NCI-H460 (cell line): ENCODE measurements around the gene TENM4. TPM values are rescaled to one million over a fixed set of nuclear protein-coding genes. Genes with fewer than 3 reads are reported as not detected.
"Not testable (repeated sequence)": the region's sequence is repeated elsewhere in the genome, so short reads cannot be mapped to it uniquely, and the experiment has no call there.

Experiments
- DNase-seq: peaks from one replicate; pipeline ENCODE4 v3.0.0-alpha.2; 2016; ENCODE audit warnings: low read depth; ENCODE audit errors: extremely low read depth
- total RNA-seq: library from RNA; depleted of rRNA; stranded (reverse); fragments of >200 nt; shearing (Covaris generic); gene quantifications from 2 replicates; pipeline ENCODE4 v1.2.3, GENCODE V29; 2014

The TENM4 gene
- total RNA-seq, 1 experiment from 2014 or later, result not detected

DNA sequence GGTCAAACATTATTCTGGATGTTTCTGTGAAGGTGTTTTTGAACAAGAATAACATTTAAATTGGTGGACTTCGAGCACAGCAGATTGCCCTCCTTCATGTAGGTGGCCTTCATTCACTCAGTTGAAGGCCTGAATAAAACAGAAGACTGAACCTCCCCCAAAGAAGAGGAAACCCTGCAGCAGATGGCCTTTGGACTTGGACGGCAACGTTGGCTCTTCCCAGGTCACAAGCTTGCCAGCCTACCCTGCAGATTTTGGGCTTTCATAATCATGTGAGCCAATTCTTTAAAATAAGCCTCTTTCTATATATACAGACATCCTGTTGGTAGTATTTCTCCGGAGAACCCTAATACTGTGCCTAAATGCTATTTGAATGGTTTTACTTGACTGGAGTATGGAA lies 434.0 kb downstream of the TENM4 start:
- DNase-seq, result no peak

GRCh38 chr11:78996007-78996406 lies 444.8 kb downstream of the TENM4 start:
- DNase-seq, result no peak

- DNase-seq, result no peak
Measured at GRCh38 chr11:78995171-78995570, 445.7 kb downstream of the TENM4 start.

DNA sequence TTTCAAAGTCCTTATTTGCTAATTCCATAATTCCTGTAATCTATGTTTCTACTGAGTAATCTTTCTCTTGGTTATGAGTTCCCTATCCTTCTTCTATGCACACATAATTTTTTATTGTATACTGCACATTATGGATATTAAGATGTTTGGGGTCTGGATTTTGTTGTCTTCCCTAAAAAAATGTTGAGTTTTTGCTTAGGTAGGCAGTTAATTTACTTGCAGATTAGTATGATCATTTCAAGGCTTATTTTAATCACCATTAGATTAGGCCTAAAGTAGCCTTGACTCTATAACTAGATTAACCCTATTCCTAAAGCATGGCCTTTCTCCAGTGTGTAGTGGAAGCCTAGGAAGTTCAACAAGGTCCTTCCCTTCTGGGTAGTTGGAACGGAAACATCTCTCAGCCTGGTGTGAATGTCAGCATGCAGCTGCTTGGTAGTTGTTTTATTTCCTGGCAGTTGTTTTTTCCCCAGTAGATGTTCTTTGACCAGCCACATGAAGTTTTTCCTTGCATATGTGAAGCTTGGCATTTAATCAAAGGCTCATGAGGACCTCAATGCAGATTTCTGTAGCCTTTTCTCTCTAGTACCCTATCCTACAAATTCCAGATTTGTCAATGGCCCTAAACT lies 446.9 kb downstream of the TENM4 start:
- no peak for DNase-seq

- DNase-seq, result no peak
Measured at GRCh38 chr11:78991681-78992080, 449.1 kb downstream of the TENM4 start.

DNA sequence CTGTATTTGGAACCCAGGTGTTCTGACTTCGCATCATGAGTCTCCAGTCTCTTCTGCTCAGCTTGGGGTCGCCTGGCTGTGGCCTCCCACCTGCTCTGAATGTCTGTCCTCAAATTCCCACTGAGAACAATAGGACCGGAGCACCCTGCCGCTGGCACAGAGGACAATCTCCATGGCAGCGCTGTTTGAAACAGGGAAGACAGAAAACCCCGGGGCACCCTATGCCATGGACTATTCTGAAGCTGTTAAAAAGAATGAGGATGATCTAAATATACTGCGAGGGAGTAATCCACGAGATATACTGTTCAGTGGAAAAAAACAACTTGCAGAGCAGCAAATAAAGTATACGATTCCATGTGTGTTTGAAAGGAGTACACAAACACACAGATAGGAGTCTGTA lies 450.6 kb downstream of the TENM4 start:
- no peak for DNase-seq

DNA sequence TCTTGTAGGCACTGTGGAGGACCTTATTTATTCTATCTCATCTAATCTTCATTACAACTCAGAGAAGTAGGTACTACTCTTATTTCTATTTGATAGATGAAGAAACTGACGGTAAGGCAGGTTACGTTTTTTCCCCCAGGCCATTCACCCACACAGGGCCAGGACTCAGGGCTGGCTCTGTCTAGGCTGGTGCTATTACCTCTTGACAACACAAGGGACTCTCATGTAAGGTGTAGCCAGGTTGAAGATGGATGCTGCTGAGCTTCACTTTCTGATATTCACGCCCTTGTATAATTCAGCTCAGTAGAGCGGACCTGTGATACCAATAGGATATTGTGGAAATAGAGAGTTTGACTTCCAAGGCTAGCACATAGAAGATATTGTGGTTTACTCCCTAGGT lies 453.1 kb downstream of the TENM4 start:
- DNase-seq, result no peak

DNA sequence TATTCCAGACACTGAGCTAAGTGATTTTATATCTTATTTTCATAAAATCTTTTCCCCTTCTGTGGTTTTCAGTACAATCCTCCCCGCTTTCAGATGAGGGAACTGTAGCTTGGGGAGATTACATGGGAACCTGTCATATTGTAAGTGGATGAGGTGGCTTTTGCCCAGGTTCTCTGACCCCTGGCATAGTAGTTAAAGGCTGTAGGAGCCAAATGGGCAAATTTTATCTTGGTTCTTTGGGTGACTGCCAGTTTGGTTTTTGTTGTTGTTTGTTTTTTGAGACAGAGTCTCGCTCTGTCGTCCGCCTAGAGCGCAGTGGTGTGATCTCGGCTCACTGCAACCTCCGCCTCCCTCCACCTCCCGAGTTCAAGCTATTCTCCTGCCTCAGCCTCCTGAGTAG lies 454.5 kb downstream of the TENM4 start:
- DNase-seq, result no peak

DNA sequence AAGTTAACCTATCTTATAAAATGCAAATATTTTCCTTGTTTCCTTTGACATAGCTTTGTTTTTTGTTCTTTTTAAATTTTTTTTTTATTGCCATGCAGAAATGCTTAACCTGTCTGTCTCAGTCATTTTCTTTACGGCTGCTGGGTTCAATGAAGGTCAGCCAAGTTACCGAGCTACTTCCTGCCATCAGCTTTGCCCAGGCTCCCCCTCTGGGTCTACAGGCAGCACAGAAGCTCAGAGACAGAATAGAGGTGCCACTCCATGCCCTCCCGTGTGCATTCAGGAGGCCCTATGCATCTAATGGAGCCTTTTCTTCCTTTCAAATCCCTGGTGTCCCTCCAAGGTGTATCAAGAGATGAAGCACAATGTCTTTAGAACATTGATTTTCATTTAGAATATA lies 455.2 kb downstream of the TENM4 start:
- DNase-seq, result no peak

GRCh38 chr11:78982473-78982872 lies 458.4 kb downstream of the TENM4 start:
- DNase-seq, result no peak

- DNase-seq, result no peak
Measured at GRCh38 chr11:78981153-78981552, 459.7 kb downstream of the TENM4 start.

- DNase-seq, result no peak
Measured at GRCh38 chr11:78978831-78979230, 462.0 kb downstream of the TENM4 start.

DNA sequence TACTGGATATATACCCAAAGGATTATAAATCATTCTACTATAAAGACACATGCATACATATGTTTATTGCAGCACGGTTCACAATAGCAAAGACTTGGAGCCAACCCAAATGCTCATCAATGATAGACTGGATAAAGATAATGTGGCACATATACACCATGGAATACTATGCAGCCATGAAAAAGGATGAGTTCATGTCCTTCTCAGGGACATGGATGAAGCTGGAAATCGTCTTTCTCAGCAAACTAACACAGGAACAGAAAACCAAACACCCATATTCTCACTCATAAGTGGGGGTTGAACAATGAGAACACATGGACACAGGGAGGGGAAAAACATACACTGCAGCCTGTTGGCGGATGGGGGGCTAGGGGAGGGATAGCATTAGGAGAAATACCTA lies 463.0 kb downstream of the TENM4 start:
- not testable (repeated sequence) for DNase-seq

DNA sequence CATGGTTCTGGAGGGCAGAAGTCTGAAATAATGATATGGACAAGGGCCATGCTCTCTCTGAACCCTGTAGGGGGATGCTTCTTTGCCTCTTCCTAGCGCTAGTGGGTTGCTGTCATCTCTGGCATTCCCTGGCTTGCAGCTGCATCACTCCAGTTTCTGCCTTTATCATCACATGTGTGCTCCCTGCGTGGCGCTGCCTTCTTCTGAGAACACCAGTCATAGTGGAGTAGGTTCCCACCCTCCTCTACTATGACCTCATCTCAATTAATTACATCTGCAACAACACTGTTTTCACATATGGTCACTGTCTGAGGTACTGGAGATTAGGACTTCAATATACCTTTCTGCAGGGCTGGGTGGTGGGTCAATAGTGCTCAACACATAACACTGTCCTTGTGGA lies 463.8 kb downstream of the TENM4 start:
- DNase-seq, result no peak

- DNase-seq, result no peak
Measured at GRCh38 chr11:78975081-78975480, 465.7 kb downstream of the TENM4 start.

- DNase-seq, result no peak
Measured at GRCh38 chr11:78973876-78974275, 467.0 kb downstream of the TENM4 start.

GRCh38 chr11:78972590-78972989 lies 468.2 kb downstream of the TENM4 start:
- DNase-seq, result no peak

- DNase-seq, result no peak
Measured at GRCh38 chr11:78972177-78972576, 468.7 kb downstream of the TENM4 start.

- DNase-seq, result no peak
Measured at GRCh38 chr11:78967811-78968210, 473.0 kb downstream of the TENM4 start.

GRCh38 chr11:78965432-78965831 lies 475.4 kb downstream of the TENM4 start:
- DNase-seq, result no peak

DNA sequence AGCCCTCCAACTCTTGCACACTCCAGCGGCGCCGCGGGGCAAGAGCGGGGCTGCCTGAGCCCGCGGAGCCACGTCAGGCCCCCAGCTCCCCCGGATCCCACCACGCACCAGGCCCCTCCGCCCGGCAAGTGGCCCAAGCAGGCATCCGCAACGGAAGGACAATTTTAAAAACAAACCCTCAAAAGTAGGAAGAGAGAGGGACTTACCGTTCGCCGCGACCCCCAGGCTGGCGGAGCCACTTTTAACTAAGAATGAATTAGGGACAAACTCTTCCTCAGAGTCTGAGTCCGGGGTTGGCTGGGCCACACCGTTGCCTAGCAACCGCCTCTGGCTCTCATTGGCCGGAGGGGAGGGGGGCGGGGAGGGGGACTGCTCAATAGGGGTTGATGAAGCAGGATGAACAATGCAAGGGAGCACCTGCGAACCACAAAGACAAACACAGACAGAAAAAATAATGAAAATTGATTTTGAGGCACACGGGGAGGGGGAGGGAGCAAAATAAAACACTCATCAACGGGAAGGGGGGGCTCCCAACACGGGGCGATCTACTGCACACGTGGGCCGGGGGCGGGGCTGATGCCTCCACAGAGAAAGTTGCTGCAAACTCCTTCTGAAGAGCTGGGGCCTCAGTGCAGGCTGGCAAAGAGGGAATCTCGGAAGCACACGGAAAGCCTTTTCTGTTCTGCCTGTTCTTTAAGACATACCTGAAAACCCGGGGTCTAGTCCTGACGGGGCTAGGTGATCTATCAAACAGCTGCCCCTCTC lies 478.7 kb downstream of the TENM4 start:
- no peak for DNase-seq

DNA sequence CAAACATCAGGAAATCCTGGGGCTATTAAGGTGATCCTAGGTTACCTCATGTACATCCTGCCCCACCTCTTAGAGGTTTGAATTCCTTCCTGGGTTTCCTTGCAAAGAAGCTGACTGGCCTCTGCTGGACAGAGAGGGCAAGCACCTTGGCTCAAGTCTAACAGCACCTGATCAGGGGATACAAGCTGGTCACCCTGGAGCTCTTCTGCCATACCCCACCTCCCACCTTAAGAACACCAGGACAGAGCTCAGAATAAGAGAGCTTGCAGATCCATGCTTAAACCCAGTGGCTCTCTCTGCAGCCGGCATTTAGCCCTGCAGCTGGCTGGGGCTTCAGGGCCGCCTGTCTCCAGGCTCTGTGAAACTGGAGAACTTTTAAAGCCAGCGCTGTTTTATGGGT lies 479.6 kb downstream of the TENM4 start:
- no peak for DNase-seq

DNA sequence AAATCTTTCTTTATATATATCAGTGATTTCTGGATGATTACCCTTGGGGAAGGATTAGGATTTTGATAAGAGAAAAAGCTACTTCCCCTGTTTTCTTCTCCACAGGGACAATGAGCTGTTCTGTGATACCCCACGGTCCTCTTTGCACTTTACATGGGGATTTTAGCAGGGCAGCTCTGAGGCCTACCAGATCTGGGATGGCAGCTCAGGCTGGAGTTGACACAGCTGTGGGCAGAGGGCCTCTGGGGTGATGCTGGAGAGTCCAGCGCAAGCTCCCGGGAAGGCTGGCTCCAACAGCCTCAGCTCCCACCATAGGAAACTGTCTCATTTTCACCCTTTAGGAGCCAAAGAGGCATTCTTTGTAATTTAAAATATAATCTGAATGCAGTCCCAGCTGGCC lies 482.4 kb downstream of the TENM4 start:
- DNase-seq, result no peak
